HG02571 (cell line): ENCODE data around the gene SLC30A10.
"Not testable (repeated sequence)": the region's sequence is repeated elsewhere in the genome, so short reads cannot be mapped to it uniquely, and the experiment has no call there.

Source experiments
- ATAC-seq: cut with Tn5 transposase; IDR thresholded peaks from one replicate; pipeline ENCODE4 v1.9.1; 2021; ENCODE audit warnings: mild to moderate bottlenecking, moderate library complexity; ENCODE audit not compliant: unreplicated experiment

Gene SLC30A10

GRCh38 chr1:219928791-219929118 lies 398 bp upstream of the SLC30A10 start:
- no peak for ATAC-seq

GRCh38 chr1:219927298-219927955 lies 930 bp downstream of the SLC30A10 start:
- no peak for ATAC-seq

- ATAC-seq, result no peak
These were observed 1.9 kb downstream of the SLC30A10 start for GRCh38 chr1:219926363-219926998.

GRCh38 chr1:219924342-219924741 lies 4.0 kb downstream of the SLC30A10 start:
- ATAC-seq, result no peak

- no peak for ATAC-seq
These were observed 10.4 kb downstream of the SLC30A10 start for GRCh38 chr1:219917851-219918466.

- no peak for ATAC-seq
These were observed 11.1 kb downstream of the SLC30A10 start for GRCh38 chr1:219917281-219917680.

- no peak for ATAC-seq
These were observed 12.1 kb downstream of the SLC30A10 start for GRCh38 chr1:219916257-219916656.

GRCh38 chr1:219913005-219913770 lies 15.2 kb downstream of the SLC30A10 start:
- no peak for ATAC-seq

GRCh38 chr1:219910716-219911115 lies 17.6 kb downstream of the SLC30A10 start:
- ATAC-seq, result no peak

GRCh38 chr1:219909476-219909875 lies 18.9 kb downstream of the SLC30A10 start:
- no peak for ATAC-seq

- no peak for ATAC-seq
These were observed 20.2 kb downstream of the SLC30A10 start for GRCh38 chr1:219908170-219908569.

GRCh38 chr1:219907772-219908070 lies 20.6 kb downstream of the SLC30A10 start:
- no peak for ATAC-seq

- ATAC-seq, result no peak
These were observed 21.2 kb downstream of the SLC30A10 start for GRCh38 chr1:219906924-219907771.

GRCh38 chr1:219906565-219906923 lies 21.8 kb downstream of the SLC30A10 start:
- not testable (repeated sequence) for ATAC-seq

- no peak for ATAC-seq
These were observed 22.8 kb downstream of the SLC30A10 start for GRCh38 chr1:219905524-219905923.

- no peak for ATAC-seq
These were observed 23.4 kb downstream of the SLC30A10 start for GRCh38 chr1:219904934-219905333.

- no peak for ATAC-seq
These were observed 24.9 kb downstream of the SLC30A10 start for GRCh38 chr1:219903353-219903871.

GRCh38 chr1:219902951-219903350 lies 25.4 kb downstream of the SLC30A10 start:
- ATAC-seq, result no peak

- ATAC-seq, result no peak
These were observed 27.5 kb downstream of the SLC30A10 start for GRCh38 chr1:219900882-219901281.

GRCh38 chr1:219900201-219900600 lies 28.2 kb downstream of the SLC30A10 start:
- no peak for ATAC-seq

- ATAC-seq, result no peak
These were observed 30.0 kb downstream of the SLC30A10 start for GRCh38 chr1:219898375-219898774.
